K562 (cell line): ENCODE measurements around the gene RAB5A. TPM values are rescaled to one million over a fixed set of nuclear protein-coding genes. Genes with fewer than 3 reads are reported as not detected.

Source experiments
- ATAC-seq: fragments of 200-7000 bp; cut with Tn5 transposase; 3 replicates; pipeline ENCODE4 v1.9.1; 2020; ENCODE audit warnings: moderate library complexity
- BruUV-seq: library from RNA; stranded (reverse); fragments of 400-500 nt; replicated peaks from 2 replicates; lab custom pipeline; 2021; lab: Mats Ljungman, UMichigan
- CTCF ChIA-PET: fragments of 300-600 bp; formaldehyde crosslinking; extraction: SDS; loops from one replicate; lab custom pipeline; 2021; ENCODE audit warnings: low intra/inter-chr PET ratio; lab: Yijun Ruan, JAX
- POLR2A ChIA-PET: fragments of 300-600, 350-650 bp; sonication (Branson Sonifier 250); formaldehyde crosslinking; extraction: SDS; loops from one replicate; lab custom pipeline; 2021; ENCODE audit warnings: antibody characterized with exemption, inconsistent platforms; lab: Yijun Ruan, JAX
- DNase-seq, 4 experiments: peaks; one replicate each; pipeline versions ENCODE4 v3.0.0 to v3.0.0-alpha.2; 2011 to 2018; ENCODE audit warnings: low spot score in 3 of 4, mixed read lengths in 3 of 4; ENCODE audit errors: extremely low read depth in 1 of 4
- FAIRE-seq: peaks from 2 replicates; lab custom pipeline; 2011; peaks lifted over from hg19 to GRCh38; lab: Jason Lieb, UNC
- H2AFZ ChIP-seq: 2 replicates; pipeline ENCODE4 v1.6.0; 2011; ENCODE audit warnings: low read depth, low read length, control low read depth, inconsistent platforms
- H3K27ac ChIP-seq: fragments of 200-600 bp; 3 replicates; pipeline ENCODE4 v1.8.0; 2011; ENCODE audit warnings: low read depth, mild to moderate bottlenecking, control low read depth, inconsistent platforms, low read length, moderate library complexity, mixed read lengths; ENCODE audit errors: extremely low read depth
- H3K27me3 ChIP-seq, 2 experiments: fragments of 300-600 bp in 1 of 2; 2 replicates in 1 of 2; 3 replicates in 1 of 2; pipeline versions ENCODE4 v1.6.0 to v1.8.0; 2011; ENCODE audit warnings: inconsistent platforms in 2 of 2, low read length in 2 of 2, mild to moderate bottlenecking in 1 of 2, mixed read lengths in 1 of 2, moderate library complexity in 1 of 2; ENCODE audit not compliant: control insufficient read depth in 2 of 2, insufficient read depth in 2 of 2
- H3K36me3 ChIP-seq: fragments of 300-600 bp; 3 replicates; pipeline ENCODE4 v1.8.0; 2011; ENCODE audit warnings: mild to moderate bottlenecking, low read length, inconsistent platforms; ENCODE audit not compliant: control insufficient read depth, insufficient read depth
- H3K4me1 ChIP-seq, 2 experiments: fragments of 200-600 bp in 1 of 2; replicated peaks in 1 of 2; 2 replicates in 1 of 2; 3 replicates in 1 of 2; pipeline versions ENCODE4 v1.5.1 to v1.8.0; 2011; ENCODE audit warnings: inconsistent platforms in 2 of 2, low read length in 2 of 2, mild to moderate bottlenecking in 1 of 2, mixed read lengths in 1 of 2, moderate library complexity in 1 of 2; ENCODE audit not compliant: control insufficient read depth in 2 of 2, insufficient read depth in 2 of 2
- H3K4me2 ChIP-seq: 2 replicates; pipeline ENCODE4 v1.6.1; 2011; ENCODE audit warnings: low read length, control low read depth, inconsistent platforms, mixed read lengths; ENCODE audit not compliant: insufficient read depth
- H3K4me3 ChIP-seq: fragments of 200-600 bp; sonication (generic), shearing (Covaris generic); 2 replicates; pipeline ENCODE4 v1.5.1; 2016; ENCODE audit warnings: control low read depth, inconsistent platforms
- H3K79me2 ChIP-seq: fragments of 200-600 bp; 3 replicates; pipeline ENCODE4 v1.8.0; 2011; ENCODE audit warnings: low read length, inconsistent platforms; ENCODE audit not compliant: control insufficient read depth, insufficient read depth
- H3K9ac ChIP-seq, 2 experiments: 2 replicates each; pipeline versions ENCODE4 v1.6.0 to v1.6.1; 2011; ENCODE audit warnings: low read depth in 2 of 2, low read length in 2 of 2, control low read depth in 1 of 2, inconsistent platforms in 1 of 2, mild to moderate bottlenecking in 1 of 2, mixed read lengths in 1 of 2; ENCODE audit not compliant: insufficient read depth in 1 of 2
- H3K9me1 ChIP-seq: one replicate; pipeline ENCODE4 v1.6.0; 2011; ENCODE audit warnings: inconsistent platforms, mild to moderate bottlenecking, low read length, moderate library complexity; ENCODE audit not compliant: control insufficient read depth, insufficient read depth
- H3K9me3 ChIP-seq: replicated peaks from 2 replicates; pipeline ENCODE4 v1.5.1; 2011; ENCODE audit warnings: low read depth, low read length, inconsistent platforms; ENCODE audit not compliant: control insufficient read depth, insufficient read depth
- H4K20me1 ChIP-seq: replicated peaks from 2 replicates; pipeline ENCODE4 v1.6.1; 2011; ENCODE audit warnings: low read length, inconsistent platforms, mixed read lengths; ENCODE audit not compliant: control insufficient read depth, insufficient read depth
- CBX5 ChIP-seq: IDR thresholded peaks from 2 replicates; pipeline ENCODE4 v1.6.1; 2014; ENCODE audit warnings: low read depth, borderline replicate concordance
- CEBPB ChIP-seq: fragments of 450-650 bp; IDR thresholded peaks from 2 replicates; pipeline ENCODE4 v1.6.1; 2016; ENCODE audit warnings: missing genetic modification characterization, missing compliant biosample characterization
- CEBPG ChIP-seq, 3 experiments: fragments of 200-800 bp in 1 of 3; sonication (Bioruptor generic) in 1 of 3; sonication (generic) in 1 of 3; formaldehyde crosslinking in 1 of 3; IDR thresholded peaks in 2 of 3; conservative IDR thresholded peaks in 1 of 3; 2 replicates each; pipeline versions ENCODE4 v1.6.1 to v1.8.0; 2016 to 2022; ENCODE audit warnings: missing compliant biosample characterization in 2 of 3, missing genetic modification characterization in 2 of 3, mild to moderate bottlenecking in 1 of 3, missing genetic modification reagents in 1 of 3
- JUNB ChIP-seq: fragments of 450-650 bp; formaldehyde crosslinking; conservative IDR thresholded peaks from 2 replicates; pipeline ENCODE4 v1.4.0; 2020; ENCODE audit warnings: mild to moderate bottlenecking
- NCOR1 ChIP-seq: fragments of 450-650 bp; IDR thresholded peaks from 2 replicates; pipeline ENCODE4 v1.6.1; 2016; ENCODE audit warnings: mild to moderate bottlenecking, moderate library complexity
- NFIC ChIP-seq: fragments of 450-650 bp; IDR thresholded peaks from 2 replicates; pipeline ENCODE4 v1.6.1; 2017; ENCODE audit warnings: mild to moderate bottlenecking, inconsistent platforms
- NRF1 ChIP-seq, 2 experiments: fragments of 450-650 bp; IDR thresholded peaks in 1 of 2; conservative IDR thresholded peaks in 1 of 2; 2 replicates each; pipeline ENCODE4 v1.6.1; 2014; ENCODE audit warnings: mild to moderate bottlenecking in 2 of 2
- PTBP1 ChIP-seq: fragments of 200-400 bp; formaldehyde crosslinking; IDR thresholded peaks from 2 replicates; pipeline ENCODE4 v1.6.1; 2017; ENCODE audit warnings: low read depth, low read length
- ZEB2 ChIP-seq: fragments of 450-650 bp; IDR thresholded peaks from 2 replicates; pipeline ENCODE4 v1.6.1; 2016
- ZNF24 ChIP-seq: fragments of 450-650 bp; IDR thresholded peaks from 2 replicates; pipeline ENCODE4 v1.6.1; 2016
- ZNF384 ChIP-seq: IDR thresholded peaks from 2 replicates; pipeline ENCODE4 v1.6.1; 2012; ENCODE audit warnings: low read depth, low read length, improper control_type of control experiment
- ZNF444 ChIP-seq: fragments of 250-450 bp; sonication (Bioruptor Pico); IDR thresholded peaks from 2 replicates; pipeline ENCODE4 v1.4.0; 2020; ENCODE audit warnings: mild to moderate bottlenecking, moderate library complexity
- ZNF583 ChIP-seq: fragments of 250-450 bp; sonication (Bioruptor Pico); IDR thresholded peaks from 2 replicates; pipeline ENCODE4 v1.4.0; 2020
- ZNF695 ChIP-seq: fragments of 450-650 bp; formaldehyde crosslinking; IDR thresholded peaks from 2 replicates; pipeline ENCODE4 v1.4.0; 2020; ENCODE audit warnings: mild to moderate bottlenecking, moderate library complexity
- ZNF785 ChIP-seq: fragments of 250-450 bp; sonication (Bioruptor Pico); IDR thresholded peaks from 2 replicates; pipeline ENCODE4 v1.4.0; 2020; ENCODE audit warnings: mild to moderate bottlenecking
- WGBS: fragments of 100-300 bp; shearing (Covaris generic); methylation state at CpG from one replicate; pipeline ENCODE4 v1.1.6; 2016; ENCODE audit warnings: low coverage, mixed read lengths; ENCODE audit not compliant: insufficient coverage; ENCODE audit errors: missing lambda C conversion rate; 5-methylcytosine and 5-hydroxymethylcytosine counted together
- in situ Hi-C: fragments of 300-500 bp; cut with MboI; formaldehyde crosslinking; loops from 4 replicates; pipeline ENCODE4 v1.15.0; 2018; ENCODE audit warnings: inconsistent platforms, mixed read lengths
- intact Hi-C: fragments of 100-400 bp; cut with micrococcal nuclease; formaldehyde crosslinking; loops from 2 replicates; pipeline ENCODE4 v1.14.2; 2022
- polyA plus RNA-seq, 8 experiments: library from polyadenylated mRNA; depleted of rRNA in 4 of 8; stranded (reverse) in 5 of 8; unstranded in 3 of 8; fragments of >200 nt; fragmentation: Nextera tagmentation in 2 of 8; fragmentation: Illumina TruSeq in 1 of 8; extraction: Ambion mirVana in 2 of 8; extraction: Trizol in 1 of 8; gene quantifications; 2 replicates each; pipeline versions ENCODE4 v1.2.1 to v1.2.3, GENCODE V29; 2011 to 2014; ENCODE audit warnings: inconsistent platforms in 1 of 8, missing spikeins in 1 of 8
- total RNA-seq, 7 experiments: library from RNA; depleted of rRNA in 6 of 7; stranded (reverse); fragments of >200 nt in 6 of 7; fragmentation: Illumina TruSeq in 2 of 7; extraction: Trizol in 2 of 7; gene quantifications; 2 replicates each; pipeline versions ENCODE4 v1.2.1 to v1.2.3, GENCODE V29; 2011 to 2021; ENCODE audit warnings: low replicate concordance in 1 of 7
- TF ChIP-seq, protein P1 (sequence below): fragments of 450-650 bp; formaldehyde crosslinking; conservative IDR thresholded peaks from 2 replicates; pipeline ENCODE4 v1.4.0; 2022; ENCODE audit warnings: mild to moderate bottlenecking, missing genetic modification characterization
- TF ChIP-seq, protein P2 (sequence below): fragments of 450-650 bp; formaldehyde crosslinking; IDR thresholded peaks from 2 replicates; pipeline ENCODE4 v1.4.0; 2020; ENCODE audit warnings: mild to moderate bottlenecking, mixed read lengths

The RAB5A gene
- total and polyA plus RNA-seq, 9 of the 15 experiments (the other 6 are each of a cell fraction or from before 2014, with no cell fraction given), result 28.3 to 64.2 (median 49.0) TPM

GRCh38 chr3:19901918-19902317, 45.0 kb upstream of the RAB5A start:
- H3K9me3 ChIP-seq, result no peaks in the 10 kb centered on the region
- no peak overlapping the region for H3K4me3 ChIP-seq
- ChIA-PET CTCF (interaction anchor here (0.7 kb wide), 1 partner anchor 114 kb away, joined by 3 read pairs; no protein-coding TSS in a partner anchor), POLR2A (no interaction called here)
- in situ Hi-C loops (no loop called here), intact Hi-C loops (loop anchor here (5.0 kb wide), 1 partner anchor 45 kb away; the partner anchor contains the start of gene RAB5A)
- H3K4me1 ChIP-seq, result no peaks in the 10 kb centered on the region; a peak in 1 of 5 replicates
- ATAC-seq (peak; percentile 40), FAIRE-seq (no peak), DNase-seq (peak in 1 of 4 experiments; percentile 38)
- H3K79me2 ChIP-seq, result no peaks in the 10 kb centered on the region
- H3K4me2 ChIP-seq, result no peak overlapping the region
- peak; percentile 42; the same call in 1 of the 2 replicates for TF ChIP-seq ZNF24
- no peak for TF ChIP-seq NCOR1
- TF ChIP-seq NRF1 (conservative IDR thresholded peaks at IDR 0.05 in 1 of 2, IDR thresholded peaks at IDR 0.05 in 1 of 2), result 0 out of 4 replicates have a peak, but pooled peaks of 1 of the 2 experiments have one; percentile 17
- TF ChIP-seq ZNF583 (CRISPR knock-in tag), result no peak
- TF ChIP-seq, protein P1, sequence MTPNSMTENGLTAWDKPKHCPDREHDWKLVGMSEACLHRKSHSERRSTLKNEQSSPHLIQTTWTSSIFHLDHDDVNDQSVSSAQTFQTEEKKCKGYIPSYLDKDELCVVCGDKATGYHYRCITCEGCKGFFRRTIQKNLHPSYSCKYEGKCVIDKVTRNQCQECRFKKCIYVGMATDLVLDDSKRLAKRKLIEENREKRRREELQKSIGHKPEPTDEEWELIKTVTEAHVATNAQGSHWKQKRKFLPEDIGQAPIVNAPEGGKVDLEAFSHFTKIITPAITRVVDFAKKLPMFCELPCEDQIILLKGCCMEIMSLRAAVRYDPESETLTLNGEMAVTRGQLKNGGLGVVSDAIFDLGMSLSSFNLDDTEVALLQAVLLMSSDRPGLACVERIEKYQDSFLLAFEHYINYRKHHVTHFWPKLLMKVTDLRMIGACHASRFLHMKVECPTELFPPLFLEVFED (CRISPR knock-in tag), result no peak
- no peak for TF ChIP-seq CEBPG (CRISPR knock-in tag; IDR thresholded peaks at IDR 0.05)
- TF ChIP-seq CEBPG (tag; conservative IDR thresholded peaks at IDR 0.05 in 1 of 2, IDR thresholded peaks at IDR 0.05 in 1 of 2), result peak; percentile 16 to 57; a peak in 2 of 4 replicates
- no peak for TF ChIP-seq ZNF695 (CRISPR knock-in tag)
- no peak for TF ChIP-seq PTBP1
- peak; percentile 60 for TF ChIP-seq CEBPB
- TF ChIP-seq ZEB2, result no peak
- no peak for TF ChIP-seq ZNF785
- TF ChIP-seq, protein P2, sequence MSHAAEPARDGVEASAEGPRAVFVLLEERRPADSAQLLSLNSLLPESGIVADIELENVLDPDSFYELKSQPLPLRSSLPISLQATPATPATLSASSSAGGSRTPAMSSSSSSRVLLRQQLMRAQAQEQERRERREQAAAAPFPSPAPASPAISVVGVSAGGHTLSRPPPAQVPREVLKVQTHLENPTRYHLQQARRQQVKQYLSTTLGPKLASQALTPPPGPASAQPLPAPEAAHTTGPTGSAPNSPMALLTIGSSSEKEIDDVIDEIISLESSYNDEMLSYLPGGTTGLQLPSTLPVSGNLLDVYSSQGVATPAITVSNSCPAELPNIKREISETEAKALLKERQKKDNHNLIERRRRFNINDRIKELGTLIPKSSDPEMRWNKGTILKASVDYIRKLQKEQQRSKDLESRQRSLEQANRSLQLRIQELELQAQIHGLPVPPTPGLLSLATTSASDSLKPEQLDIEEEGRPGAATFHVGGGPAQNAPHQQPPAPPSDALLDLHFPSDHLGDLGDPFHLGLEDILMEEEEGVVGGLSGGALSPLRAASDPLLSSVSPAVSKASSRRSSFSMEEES (CRISPR knock-in tag), result no peak
- TF ChIP-seq ZNF444 (CRISPR knock-in tag), result no peak
- no peak for TF ChIP-seq CBX5
- TF ChIP-seq NFIC, result peak; percentile 67
- TF ChIP-seq JUNB (CRISPR knock-in tag), result no peak
- peak; percentile 27; the same call in 1 of the 2 replicates for TF ChIP-seq ZNF384
- H2AFZ ChIP-seq, result no peak overlapping the region
- no peak overlapping the region for H3K27ac ChIP-seq
- H4K20me1 ChIP-seq, result no peaks in the 10 kb centered on the region
- H3K27me3 ChIP-seq, result no peaks in the 10 kb centered on the region
- 39% methylated on average over 4 of the region's 4 CpGs for WGBS
- no TSS peak for BruUV-seq
- H3K36me3 ChIP-seq, result no peaks in the 10 kb centered on the region
- no peak overlapping the region for H3K9ac ChIP-seq
- H3K9me1 ChIP-seq, result no peaks in the 10 kb centered on the region
